GM21381 (cell line): ENCODE data around the gene EID1.
"Not testable (repeated sequence)": the region's sequence is repeated elsewhere in the genome, so short reads cannot be mapped to it uniquely, and the experiment has no call there.

Experiments used
- ATAC-seq: cut with Tn5 transposase; IDR thresholded peaks from one replicate; pipeline ENCODE4 v1.9.1; 2021; ENCODE audit warnings: mild to moderate bottlenecking, moderate library complexity; ENCODE audit not compliant: unreplicated experiment

Gene EID1

DNA sequence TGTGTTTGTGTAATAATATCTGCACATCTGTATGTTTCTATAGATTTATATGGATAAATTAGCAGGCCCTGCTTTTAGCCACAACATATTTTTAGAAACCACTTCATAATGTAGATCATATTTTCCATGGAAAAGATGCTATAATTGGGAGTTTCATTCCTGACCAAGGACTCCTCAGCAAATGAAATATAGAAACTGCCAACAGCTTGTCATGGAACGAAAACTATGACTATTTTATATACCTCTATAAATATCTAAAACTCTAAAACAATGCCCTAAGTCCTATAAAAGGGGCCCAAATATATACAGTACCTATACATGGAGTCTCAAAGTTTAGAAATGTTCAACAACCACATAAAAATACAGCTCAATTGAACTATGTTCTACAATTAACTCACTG, 27.9 kb downstream of the EID1 start:
- no peak for ATAC-seq

DNA sequence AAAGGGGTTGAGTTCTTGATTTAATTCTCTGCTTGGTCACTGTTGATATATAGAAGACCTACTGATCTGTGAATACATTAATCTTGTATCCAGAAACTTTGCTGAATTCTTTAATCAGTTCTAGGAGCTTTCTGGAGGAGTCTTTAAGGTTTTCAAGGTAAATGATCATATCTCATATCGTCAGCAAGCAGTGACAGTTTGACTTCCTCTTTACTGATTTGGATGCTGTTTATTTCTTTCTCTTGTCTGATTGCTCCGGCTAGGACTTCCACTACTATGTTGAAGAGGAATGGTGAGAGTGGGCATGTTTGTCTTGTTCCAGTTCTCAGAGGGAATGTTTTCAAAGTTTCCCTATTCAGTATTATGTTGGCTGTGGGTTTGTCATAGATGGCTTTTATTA, 31.4 kb downstream of the EID1 start:
- ATAC-seq: not testable (repeated sequence)

DNA sequence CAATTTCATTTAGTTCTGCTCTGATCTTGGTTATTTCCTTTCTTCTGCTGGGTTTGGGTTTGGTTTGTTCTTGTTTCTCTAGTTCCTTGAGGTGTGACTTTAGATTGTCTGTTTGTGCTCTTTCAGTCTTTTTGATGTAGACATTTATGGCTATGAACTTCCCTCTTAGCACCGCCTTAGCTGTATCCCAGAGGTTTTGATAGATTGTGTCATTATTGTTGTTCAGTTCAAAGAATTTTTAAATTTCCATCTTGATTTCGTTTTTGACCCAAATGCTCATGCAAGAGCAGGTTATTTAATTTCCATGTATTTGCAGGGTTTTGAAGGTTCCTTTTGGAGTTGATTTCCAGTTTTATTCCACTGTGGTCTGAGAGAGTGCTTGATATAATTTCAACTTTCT, 32.6 kb downstream of the EID1 start:
- not testable (repeated sequence) for ATAC-seq

DNA sequence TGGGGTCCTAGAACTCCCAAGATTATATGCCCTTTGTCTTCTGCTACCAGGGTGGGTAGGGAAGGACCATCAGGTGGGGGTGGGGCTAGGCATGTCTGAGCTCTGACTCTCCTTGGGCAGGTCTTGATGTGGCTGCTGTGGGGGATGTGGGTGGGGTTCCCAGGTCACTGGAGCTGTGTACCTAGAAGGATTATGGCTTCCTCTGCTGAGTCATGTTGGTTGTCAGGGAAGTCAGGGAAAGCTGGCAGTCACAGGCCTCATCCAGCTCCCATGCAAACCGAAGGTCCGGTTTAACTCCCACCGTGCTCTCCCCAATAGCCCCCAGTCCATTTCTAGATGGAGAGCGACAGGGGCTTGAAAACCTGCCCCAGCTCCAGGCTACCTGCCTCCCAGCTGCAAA, 35.2 kb downstream of the EID1 start:
- no peak for ATAC-seq

DNA sequence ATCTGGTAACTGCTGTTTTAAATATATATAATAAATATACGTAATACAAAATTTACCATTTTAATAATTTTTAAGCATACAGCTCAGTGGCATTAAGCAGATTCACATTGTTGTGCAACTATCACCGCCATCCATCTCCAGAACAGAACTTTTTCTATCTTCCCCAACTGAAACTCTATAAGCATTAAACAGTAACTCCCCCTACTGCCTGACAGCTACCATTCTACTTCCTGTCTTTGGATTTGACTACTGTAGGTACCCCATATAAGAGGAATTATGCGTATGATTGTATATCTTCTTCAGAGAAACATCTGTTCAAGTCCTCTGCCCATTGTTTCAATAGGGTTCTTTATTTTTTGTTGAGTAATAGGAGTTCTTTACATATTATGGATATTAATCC, 36.8 kb downstream of the EID1 start:
- ATAC-seq: no peak

DNA sequence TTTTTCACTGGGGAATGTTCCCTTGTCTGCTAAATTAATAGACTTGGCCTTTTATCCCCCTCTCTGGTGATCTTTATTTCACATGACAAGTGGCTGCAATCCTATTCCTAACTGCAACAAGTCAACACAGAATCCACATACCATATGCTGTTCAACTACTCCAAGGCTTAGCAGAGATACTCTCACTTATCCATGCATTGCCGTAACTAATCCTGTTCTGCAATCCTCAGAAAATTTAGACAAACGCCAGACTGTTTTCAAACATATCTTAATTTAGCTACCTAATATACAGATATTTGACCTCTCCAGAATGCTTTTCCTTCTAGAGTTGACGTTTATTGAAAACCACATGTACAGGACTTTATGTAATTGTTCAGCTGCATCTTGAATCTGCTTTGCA, 37.9 kb downstream of the EID1 start:
- no peak for ATAC-seq

DNA sequence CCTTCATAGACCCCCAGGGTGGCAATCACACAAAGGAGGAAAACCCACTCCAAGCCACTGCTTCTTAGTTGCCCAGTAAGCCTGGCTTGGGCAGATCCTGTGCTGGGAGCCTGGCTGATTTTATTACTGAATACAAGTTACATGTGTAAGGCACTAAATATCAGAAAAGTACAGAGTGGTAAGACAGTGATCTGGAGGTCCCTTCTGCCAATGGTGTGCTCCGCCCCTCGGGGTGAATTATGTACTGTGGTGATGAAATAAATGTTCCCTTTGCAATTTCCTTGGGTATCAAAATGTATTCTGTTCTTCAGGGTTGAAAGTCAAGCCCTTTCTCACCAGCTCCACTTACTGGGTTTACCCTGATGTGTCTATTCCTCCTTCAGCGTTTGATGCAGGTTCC, 38.8 kb downstream of the EID1 start:
- no peak for ATAC-seq

DNA sequence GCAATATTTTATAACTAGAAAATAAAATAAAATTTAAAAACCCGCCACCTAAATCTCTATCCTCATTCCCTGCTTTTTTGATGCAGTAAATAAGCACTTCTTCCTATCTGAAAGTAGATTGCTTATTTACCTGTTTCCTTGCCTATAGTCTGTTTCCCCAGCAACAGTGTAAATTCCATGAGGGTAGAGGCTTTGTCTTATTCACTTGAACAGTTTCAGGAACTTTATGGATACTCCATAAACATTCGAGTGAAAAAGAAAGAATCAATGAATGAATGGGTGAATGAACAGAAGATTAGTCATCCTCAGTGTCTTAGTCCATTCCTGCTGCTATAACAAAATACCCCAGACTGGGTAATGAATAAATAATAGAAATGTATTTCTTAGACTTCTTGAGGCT, 44.1 kb downstream of the EID1 start:
- ATAC-seq: no peak

DNA sequence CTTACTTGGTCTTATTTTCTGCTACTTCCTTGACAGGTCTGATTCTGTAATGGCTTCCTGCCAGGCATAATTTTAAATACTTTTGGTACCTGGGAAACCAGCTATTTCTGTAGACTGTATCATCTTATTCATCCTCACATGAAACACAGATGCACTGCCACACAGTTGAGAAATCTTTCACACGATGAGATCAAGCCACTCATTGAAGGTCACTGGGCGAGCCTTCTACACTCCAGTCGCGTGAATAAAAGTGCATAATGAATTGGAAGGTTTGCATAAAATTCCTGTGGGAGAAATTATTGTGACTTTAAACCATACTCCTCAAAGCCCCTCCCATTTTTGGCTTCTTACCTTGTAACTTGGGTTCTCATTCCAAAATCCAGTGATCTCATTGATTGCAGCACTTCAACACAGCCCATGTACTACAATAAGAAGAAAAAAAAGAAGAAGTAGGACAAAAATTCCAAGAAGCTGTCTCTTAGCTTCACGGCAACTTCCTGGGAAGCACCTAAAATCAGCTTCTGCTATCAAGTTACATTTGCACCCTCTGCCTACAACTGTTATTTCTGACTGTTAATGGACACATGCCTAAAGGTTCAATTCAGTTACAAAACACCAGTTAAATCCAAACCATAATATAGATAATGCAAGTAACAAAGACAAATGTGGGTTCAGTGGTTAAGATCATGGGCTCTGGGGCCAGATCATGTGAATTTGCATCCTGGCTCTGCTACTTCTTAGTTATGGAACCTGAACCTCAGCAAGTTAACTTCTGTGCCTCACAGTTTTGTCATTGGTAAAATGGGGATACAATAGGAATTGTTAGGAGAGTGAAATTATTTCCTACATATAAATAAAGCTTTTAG, 46.8 kb downstream of the EID1 start:
- ATAC-seq: no peak

DNA sequence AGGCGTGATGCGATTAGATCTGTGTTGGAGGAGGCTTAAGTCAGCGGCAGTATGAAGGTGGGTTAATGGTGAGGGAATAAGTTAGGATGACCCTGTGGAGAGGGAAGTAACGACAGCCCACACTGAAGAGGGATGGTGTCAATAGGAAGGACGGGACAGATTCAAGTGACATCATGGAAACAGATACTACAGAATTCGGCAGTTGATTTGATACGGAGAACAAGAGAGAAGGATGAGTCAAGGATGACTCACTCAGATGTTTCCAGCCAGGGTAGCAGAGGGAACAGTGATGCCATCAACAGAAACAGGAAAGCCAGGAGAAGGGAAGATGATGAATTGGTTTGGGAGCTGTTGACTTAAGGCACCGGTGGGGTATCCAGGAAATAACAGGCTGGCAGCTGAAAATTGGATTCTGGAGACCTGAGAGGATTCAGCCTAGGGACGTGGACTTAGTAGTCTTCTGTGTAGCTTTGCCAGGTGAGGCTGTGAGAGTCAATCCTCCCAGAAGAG, 47.8 kb downstream of the EID1 start:
- ATAC-seq: no peak

DNA sequence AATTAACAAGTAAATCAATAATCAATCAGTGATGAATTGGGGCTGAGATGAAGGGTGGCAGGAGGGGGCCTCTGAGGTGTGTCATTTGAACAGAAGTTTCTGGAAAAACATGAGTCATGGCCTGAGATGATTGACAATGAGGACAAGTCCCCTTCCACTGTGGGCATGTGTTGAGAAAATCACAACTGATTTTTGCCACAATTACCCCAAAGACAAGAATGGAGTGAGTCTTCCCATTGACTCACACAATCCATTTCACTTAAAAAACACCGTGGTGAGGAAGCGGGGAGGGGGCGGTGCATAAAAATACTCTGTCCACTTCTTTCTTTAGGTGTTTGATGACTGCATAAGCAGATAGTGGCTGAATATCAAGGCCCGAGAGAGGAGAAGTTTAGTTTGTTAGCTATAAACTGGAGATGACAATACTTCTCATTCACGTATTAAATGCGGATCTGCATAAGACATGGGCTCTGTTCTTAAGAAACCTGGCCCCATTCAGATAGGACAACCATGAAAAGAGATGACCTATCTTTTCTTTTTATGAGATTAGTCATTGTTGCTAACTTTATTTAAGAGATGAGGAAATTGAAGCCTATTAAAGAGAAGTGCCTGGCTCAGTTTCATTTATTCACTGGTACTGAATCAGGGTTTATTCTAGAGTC, 51.1 kb downstream of the EID1 start:
- ATAC-seq: no peak

DNA sequence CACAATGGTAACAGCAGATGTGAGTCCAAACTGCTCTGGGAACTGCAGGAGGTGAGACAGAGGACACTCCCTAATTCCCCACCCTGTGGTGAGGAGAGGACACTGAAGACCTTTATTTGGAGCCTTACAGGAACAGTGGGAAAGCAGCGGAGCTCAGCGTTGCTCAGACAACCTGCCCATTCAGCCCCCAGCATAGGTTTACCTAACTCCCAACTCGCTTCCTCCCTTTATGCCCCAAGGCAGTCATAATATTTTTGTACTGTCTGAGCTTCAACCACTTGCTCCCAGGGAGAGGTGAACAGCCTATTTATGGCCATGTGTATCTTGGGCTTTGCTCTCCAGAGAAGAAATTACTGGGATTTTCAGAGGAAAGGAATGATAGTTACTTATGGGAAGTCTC, 51.7 kb downstream of the EID1 start:
- no peak for ATAC-seq
